HL-60 (cell line): ENCODE measurements around the gene ROGDI.

ENCODE experiments used
- POLR2AphosphoS5 ChIP-seq: IDR thresholded peaks from 2 replicates; pipeline ENCODE4 v1.6.1; 2012; ENCODE audit warnings: low read depth
- TF ChIP-seq, protein P1 (sequence below): IDR thresholded peaks from one replicate; pipeline ENCODE4 v1.5.1; 2011; ENCODE audit warnings: low read length, control low read depth, inconsistent platforms; ENCODE audit not compliant: insufficient read depth

DNA sequence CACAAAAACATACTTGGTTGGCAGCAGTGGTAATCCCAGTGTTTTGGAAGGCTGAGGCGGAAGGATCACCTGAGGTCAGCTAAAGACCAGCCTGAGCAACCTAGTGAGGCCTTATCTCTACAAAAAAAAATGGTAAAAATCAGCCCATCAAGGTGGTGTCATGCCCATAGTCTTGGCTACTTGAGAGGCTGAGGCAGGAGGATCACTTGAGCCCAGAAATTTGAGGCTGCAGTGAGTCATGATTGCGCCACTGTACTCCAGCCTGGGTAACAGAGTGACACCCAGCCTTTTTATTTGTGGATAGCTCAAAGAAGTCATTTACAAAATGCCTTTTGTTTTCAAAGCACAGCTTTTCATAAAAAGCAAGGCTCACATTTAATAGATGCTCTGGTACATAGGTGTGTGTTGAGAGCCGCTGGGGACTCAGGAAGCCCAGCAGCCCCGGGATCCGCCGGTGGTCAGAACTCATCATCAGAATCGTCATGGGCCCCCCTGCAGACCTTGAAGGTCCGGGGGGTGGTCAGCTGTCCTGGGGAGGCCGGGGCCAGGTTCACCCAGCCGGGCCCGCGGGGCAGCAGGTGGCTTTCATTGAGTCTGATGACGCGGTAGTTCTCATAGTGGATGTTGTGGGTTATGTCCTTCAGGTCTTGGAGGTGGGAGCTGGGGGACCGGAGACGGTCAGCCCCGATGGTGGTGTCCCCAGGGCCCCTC, 24.9 kb downstream of the ROGDI start:
- TF ChIP-seq, protein P1, sequence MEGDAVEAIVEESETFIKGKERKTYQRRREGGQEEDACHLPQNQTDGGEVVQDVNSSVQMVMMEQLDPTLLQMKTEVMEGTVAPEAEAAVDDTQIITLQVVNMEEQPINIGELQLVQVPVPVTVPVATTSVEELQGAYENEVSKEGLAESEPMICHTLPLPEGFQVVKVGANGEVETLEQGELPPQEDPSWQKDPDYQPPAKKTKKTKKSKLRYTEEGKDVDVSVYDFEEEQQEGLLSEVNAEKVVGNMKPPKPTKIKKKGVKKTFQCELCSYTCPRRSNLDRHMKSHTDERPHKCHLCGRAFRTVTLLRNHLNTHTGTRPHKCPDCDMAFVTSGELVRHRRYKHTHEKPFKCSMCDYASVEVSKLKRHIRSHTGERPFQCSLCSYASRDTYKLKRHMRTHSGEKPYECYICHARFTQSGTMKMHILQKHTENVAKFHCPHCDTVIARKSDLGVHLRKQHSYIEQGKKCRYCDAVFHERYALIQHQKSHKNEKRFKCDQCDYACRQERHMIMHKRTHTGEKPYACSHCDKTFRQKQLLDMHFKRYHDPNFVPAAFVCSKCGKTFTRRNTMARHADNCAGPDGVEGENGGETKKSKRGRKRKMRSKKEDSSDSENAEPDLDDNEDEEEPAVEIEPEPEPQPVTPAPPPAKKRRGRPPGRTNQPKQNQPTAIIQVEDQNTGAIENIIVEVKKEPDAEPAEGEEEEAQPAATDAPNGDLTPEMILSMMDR: no peak
- TF ChIP-seq POLR2AphosphoS5: no peak
